Endodermal cell (in vitro differentiated cells): ENCODE data around the gene RASL10B. TPM values are rescaled to one million over a fixed set of nuclear protein-coding genes. Genes with fewer than 3 reads are reported as not detected.
"Not testable (repeated sequence)": the region's sequence is repeated elsewhere in the genome, so short reads cannot be mapped to it uniquely, and the experiment has no call there.

Experiments used
- DNase-seq: peaks from one replicate; pipeline ENCODE4 v3.0.0-alpha.2; 2017
- H3K27ac ChIP-seq: 2 replicates; pipeline ENCODE4 v1.5.1; 2013; ENCODE audit warnings: mild to moderate bottlenecking, low read depth, low read length, moderate library complexity
- H3K27me3 ChIP-seq: 2 replicates; pipeline ENCODE4 v1.6.1; 2013; ENCODE audit warnings: mild to moderate bottlenecking, low read length, moderate library complexity; ENCODE audit not compliant: insufficient read depth, control insufficient read depth, poor library complexity, severe bottlenecking
- H3K36me3 ChIP-seq: 2 replicates; pipeline ENCODE4 v1.7.0; 2013; ENCODE audit warnings: mild to moderate bottlenecking, low read length, moderate library complexity; ENCODE audit not compliant: control insufficient read depth, insufficient read depth
- H3K4me1 ChIP-seq: one replicate; pipeline ENCODE4 v1.7.0; 2013; ENCODE audit warnings: low read length; ENCODE audit not compliant: control insufficient read depth, insufficient read depth
- H3K4me3 ChIP-seq: 2 replicates; pipeline ENCODE4 v1.5.1; 2013; ENCODE audit warnings: mild to moderate bottlenecking, low read length, moderate library complexity
- H3K9ac ChIP-seq: 2 replicates; pipeline ENCODE4 v1.6.1; 2013; ENCODE audit warnings: mild to moderate bottlenecking, low read length, moderate library complexity; ENCODE audit not compliant: poor library complexity, severe bottlenecking; ENCODE audit errors: extremely low read depth
- H3K9me3 ChIP-seq: 2 replicates; pipeline ENCODE4 v1.6.1; 2013; ENCODE audit warnings: mild to moderate bottlenecking, low read length, moderate library complexity; ENCODE audit not compliant: control insufficient read depth
- H3K27ac Mint-ChIP-seq: 2 replicates; pipeline ENCODE4 v1.8.0; 2020; ENCODE audit warnings: mixed read lengths
- H3K27me3 Mint-ChIP-seq: 2 replicates; pipeline ENCODE4 v1.8.0; 2021; ENCODE audit warnings: mild to moderate bottlenecking, mixed read lengths; ENCODE audit not compliant: insufficient read depth
- H3K36me3 Mint-ChIP-seq: 2 replicates; pipeline ENCODE4 v1.8.0; 2020; ENCODE audit warnings: low read depth, mixed read lengths
- H3K4me1 Mint-ChIP-seq: 2 replicates; pipeline ENCODE4 v1.8.0; 2020; ENCODE audit warnings: mixed read lengths
- H3K4me3 Mint-ChIP-seq: 2 replicates; pipeline ENCODE4 v1.8.0; 2020; ENCODE audit warnings: mild to moderate bottlenecking, moderate library complexity, mixed read lengths
- H3K9me3 Mint-ChIP-seq: 2 replicates; pipeline ENCODE4 v1.8.0; 2020; ENCODE audit warnings: mild to moderate bottlenecking, mixed read lengths
- WGBS, 2 experiments: methylation state at CpG; one replicate each; pipeline versions ENCODE4 v1.1.5 to v1.1.7; 2013; ENCODE audit warnings: missing lambda C conversion rate in 2 of 2, mixed read lengths in 1 of 2; ENCODE audit not compliant: insufficient coverage in 1 of 2, insufficient read length in 1 of 2; 5-methylcytosine and 5-hydroxymethylcytosine counted together
- total RNA-seq, 2 donors: library from RNA; stranded (reverse); fragmentation: NEBNext Ultra II Directional in 1 of 2; extraction: Animal tissue kit (Norgen Biotek cat#: 25700) in 1 of 2; gene quantifications; 2 replicates in 1 of 2; 3 replicates in 1 of 2; pipeline ENCODE4 v1.2.1, GENCODE V29; 2021
- TF ChIP-seq, protein P1 (sequence below): fragments of 200-600 bp; sonication (generic); conservative IDR thresholded peaks from 2 replicates; pipeline ENCODE4 v1.5.0; 2021; ENCODE audit warnings: antibody characterized with exemption, mild to moderate bottlenecking

RASL10B gene
- total RNA-seq, 2 donors from 2014 or later: 28.6 to 31.9 TPM

DNA sequence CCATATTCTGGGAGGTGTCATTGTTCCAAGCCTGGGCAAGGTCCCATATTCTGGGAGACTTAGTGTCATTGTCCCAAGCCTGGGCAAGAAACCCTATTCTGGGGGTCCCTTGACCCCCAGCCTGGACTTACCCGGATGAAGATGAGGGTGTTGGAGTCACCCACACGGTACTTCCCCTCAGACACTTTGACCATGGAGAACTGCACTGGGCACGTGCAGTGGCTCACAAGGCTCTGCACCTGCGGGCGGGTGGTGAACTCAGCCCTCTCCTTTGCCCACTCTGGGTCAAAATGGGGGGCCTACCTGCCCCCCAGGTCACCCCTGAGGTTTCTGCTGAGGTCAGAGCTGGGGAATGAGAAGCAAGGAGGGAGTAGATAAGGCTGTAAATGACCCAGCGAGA is 17.5 kb downstream of the RASL10B start:
- no peaks in the 10 kb centered on the region for H3K4me1 ChIP-seq
- 96 to 100% methylated on average over 2 to 6 of the region's 6 CpGs for WGBS, 2 experiments
- Mint-ChIP-seq H3K4me1 (peaks cover 4% of the 10 kb centered on the region), H3K27me3 (peaks cover 43% of the 10 kb centered on the region), H3K27ac (no peak overlapping the region), H3K9me3 (no peaks in the 10 kb centered on the region), H3K4me3 (no peak overlapping the region), H3K36me3 (no peaks in the 10 kb centered on the region)
- peaks cover 24% of the 10 kb centered on the region for H3K27me3 ChIP-seq
- H3K4me3 ChIP-seq: no peak overlapping the region
- DNase-seq: no peak
- TF ChIP-seq, protein P1, sequence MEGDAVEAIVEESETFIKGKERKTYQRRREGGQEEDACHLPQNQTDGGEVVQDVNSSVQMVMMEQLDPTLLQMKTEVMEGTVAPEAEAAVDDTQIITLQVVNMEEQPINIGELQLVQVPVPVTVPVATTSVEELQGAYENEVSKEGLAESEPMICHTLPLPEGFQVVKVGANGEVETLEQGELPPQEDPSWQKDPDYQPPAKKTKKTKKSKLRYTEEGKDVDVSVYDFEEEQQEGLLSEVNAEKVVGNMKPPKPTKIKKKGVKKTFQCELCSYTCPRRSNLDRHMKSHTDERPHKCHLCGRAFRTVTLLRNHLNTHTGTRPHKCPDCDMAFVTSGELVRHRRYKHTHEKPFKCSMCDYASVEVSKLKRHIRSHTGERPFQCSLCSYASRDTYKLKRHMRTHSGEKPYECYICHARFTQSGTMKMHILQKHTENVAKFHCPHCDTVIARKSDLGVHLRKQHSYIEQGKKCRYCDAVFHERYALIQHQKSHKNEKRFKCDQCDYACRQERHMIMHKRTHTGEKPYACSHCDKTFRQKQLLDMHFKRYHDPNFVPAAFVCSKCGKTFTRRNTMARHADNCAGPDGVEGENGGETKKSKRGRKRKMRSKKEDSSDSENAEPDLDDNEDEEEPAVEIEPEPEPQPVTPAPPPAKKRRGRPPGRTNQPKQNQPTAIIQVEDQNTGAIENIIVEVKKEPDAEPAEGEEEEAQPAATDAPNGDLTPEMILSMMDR: no peak
- no peaks in the 10 kb centered on the region for H3K36me3 ChIP-seq
- no peak overlapping the region for H3K9ac ChIP-seq
- H3K9me3 ChIP-seq: no peaks in the 10 kb centered on the region
- no peak overlapping the region for H3K27ac ChIP-seq

DNA sequence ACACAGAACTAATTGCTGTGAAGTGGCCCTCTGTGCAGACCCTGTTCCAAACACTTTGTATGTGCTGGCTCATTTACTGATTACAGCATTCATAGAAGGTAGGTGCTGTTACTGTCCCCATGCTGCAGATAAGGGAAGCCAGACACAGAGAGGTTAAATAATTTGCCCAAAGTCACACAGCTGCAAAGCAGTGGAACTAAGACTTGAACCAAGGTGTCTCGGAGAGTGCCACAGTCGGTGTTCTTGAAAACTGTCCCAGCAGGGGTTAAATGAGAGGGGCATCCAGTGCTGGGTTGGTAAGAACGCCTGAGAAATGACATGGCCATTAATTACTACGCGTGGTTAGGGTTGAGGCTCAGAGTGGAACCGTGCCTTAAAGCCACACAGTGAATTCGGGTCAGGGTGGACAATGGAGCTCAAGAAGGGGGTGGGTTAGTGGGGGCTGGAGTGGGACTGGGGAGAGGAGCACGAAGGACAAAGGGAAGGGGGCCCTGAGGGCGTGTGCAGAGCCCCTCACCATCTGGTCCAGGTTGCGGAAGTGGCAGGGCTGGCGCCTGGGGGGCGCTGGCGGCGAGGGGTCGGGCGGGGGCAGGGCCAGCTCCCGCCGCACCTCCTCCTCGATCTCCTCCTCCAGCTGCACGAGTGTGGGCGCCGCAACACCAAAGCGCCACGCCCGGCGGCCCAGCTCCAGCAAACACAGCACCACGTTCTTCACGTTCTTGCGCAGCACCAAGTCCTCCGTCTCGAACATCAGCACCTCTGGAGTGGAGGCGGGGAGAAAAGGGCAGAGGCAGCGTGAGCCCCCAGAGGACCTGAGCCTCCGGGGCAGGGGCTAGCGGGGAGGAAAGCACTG is 18.3 kb downstream of the RASL10B start:
- peaks cover 24% of the 10 kb centered on the region for H3K27me3 ChIP-seq
- H3K9me3 ChIP-seq: no peaks in the 10 kb centered on the region
- H3K9ac ChIP-seq: no peak overlapping the region
- no peak overlapping the region for H3K4me3 ChIP-seq
- no peaks in the 10 kb centered on the region for H3K36me3 Mint-ChIP-seq
- 39 to 61% methylated on average over 14 to 35 of the region's 35 CpGs for WGBS, 2 experiments
- no peaks in the 10 kb centered on the region for H3K4me1 ChIP-seq
- peaks cover 38% of the 10 kb centered on the region for H3K27me3 Mint-ChIP-seq
- peak overlapping the region; percentile 43 for H3K4me3 Mint-ChIP-seq
- H3K27ac Mint-ChIP-seq: no peak overlapping the region
- H3K4me1 Mint-ChIP-seq: peaks cover 4% of the 10 kb centered on the region
- TF ChIP-seq, protein P1: no peak
- H3K9me3 Mint-ChIP-seq: no peaks in the 10 kb centered on the region
- H3K36me3 ChIP-seq: no peaks in the 10 kb centered on the region
- DNase-seq: peak; percentile 82
- no peak overlapping the region for H3K27ac ChIP-seq

DNA sequence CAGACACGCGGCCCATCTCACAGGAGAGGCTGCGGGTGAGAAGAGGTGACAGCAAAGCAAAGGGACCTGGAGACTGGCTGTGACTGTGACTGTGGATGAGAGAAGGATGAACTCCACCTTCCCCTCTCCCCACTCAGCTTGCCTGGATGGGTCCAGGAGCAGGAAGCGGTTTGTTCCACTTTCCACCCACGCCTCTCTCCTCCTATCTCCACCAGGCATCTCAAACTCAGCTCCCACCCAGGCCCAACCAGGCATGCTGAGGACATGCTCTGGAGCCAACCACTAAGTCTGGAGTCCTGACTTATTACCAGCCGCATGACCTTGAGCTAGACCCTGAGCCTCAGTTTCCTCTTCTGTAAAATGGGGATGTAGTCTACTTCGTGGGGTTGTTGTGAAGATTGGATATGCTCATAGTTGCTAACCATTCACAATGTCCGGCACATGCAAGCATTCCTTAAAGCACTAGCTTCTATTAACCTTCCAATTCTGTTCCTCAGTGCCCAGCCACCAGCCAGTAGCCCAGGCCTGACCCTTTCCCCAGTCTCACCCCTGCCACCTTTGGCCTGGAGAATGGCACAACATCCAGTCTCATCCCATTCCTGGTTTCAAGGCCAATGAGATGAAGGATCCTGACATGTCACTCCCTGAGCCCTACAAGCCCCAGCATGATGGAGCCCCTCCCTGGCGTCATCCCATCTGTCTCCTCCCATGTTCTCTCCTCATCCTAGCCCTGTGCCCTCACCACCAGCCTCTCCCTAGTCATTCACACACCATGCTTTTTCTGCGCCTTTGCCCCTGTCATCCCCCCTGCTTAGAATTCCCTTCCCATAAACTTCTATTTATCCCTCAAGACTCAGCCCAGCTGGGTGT is 19.3 kb downstream of the RASL10B start:
- no peak overlapping the region for H3K27ac Mint-ChIP-seq
- Histone ChIP-seq H3K4me3 (no peak overlapping the region), H3K9me3 (no peaks in the 10 kb centered on the region), H3K9ac (no peak overlapping the region), H3K27me3 (peaks cover 24% of the 10 kb centered on the region), H3K36me3 (no peaks in the 10 kb centered on the region), H3K27ac (no peak overlapping the region), H3K4me1 (no peaks in the 10 kb centered on the region)
- H3K9me3 Mint-ChIP-seq: no peaks in the 10 kb centered on the region
- peaks cover 36% of the 10 kb centered on the region for H3K27me3 Mint-ChIP-seq
- no peaks in the 10 kb centered on the region for H3K36me3 Mint-ChIP-seq
- TF ChIP-seq, protein P1: no peak
- peaks cover 4% of the 10 kb centered on the region for H3K4me1 Mint-ChIP-seq
- no peak for DNase-seq
- WGBS, 2 experiments: 89 to 94% methylated on average over 3 to 9 of the region's 10 CpGs
- peak overlapping the region; percentile 43 for H3K4me3 Mint-ChIP-seq

DNA sequence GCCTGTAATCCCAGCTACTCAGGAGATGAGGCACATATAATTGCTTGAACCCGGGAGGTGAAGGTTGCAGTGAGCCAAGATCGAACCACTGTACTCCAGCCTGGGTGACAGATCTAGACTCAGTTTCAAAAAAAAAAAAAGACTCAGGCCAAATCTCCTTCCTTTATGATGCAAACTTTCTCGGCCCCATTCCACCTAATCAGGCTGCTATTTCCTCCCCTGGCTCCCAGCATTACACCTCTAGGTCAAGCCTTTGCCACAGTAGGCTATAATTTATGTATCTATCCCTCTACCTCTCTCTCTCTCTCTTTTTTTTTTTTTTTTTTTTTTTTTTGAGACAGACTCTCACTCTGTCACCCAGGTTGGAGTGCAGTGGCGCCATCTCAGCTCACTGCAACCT is 20.1 kb downstream of the RASL10B start:
- H3K4me3 Mint-ChIP-seq, H3K9ac ChIP-seq, H3K27ac Mint-ChIP-seq, H3K4me1 ChIP-seq, H3K36me3 ChIP-seq, H3K9me3 ChIP-seq, H3K36me3 Mint-ChIP-seq, H3K4me3 ChIP-seq, H3K9me3 Mint-ChIP-seq, H3K27ac ChIP-seq, DNase-seq, H3K4me1 Mint-ChIP-seq: not testable (repeated sequence)
- peaks cover 36% of the 10 kb centered on the region for H3K27me3 Mint-ChIP-seq
- WGBS, 2 experiments: 74 to 90% methylated on average over 3 to 4 of the region's 4 CpGs
- H3K27me3 ChIP-seq: peaks cover 24% of the 10 kb centered on the region
